Mammary epithelial cell (primary cell): ENCODE data around the gene TUBA8.

Experiments
- CTCF ChIP-seq, 2 donors: IDR thresholded peaks in 1 of 2; conservative IDR thresholded peaks in 1 of 2; 2 replicates each; pipeline ENCODE4 v1.5.1; 2011 to 2012; ENCODE audit warnings: inconsistent platforms in 2 of 2, low read length in 2 of 2, mild to moderate bottlenecking in 2 of 2, control low read depth in 1 of 2, low read depth in 1 of 2; ENCODE audit not compliant: insufficient read depth in 1 of 2; ENCODE audit errors: extremely low read depth in 1 of 2
- EZH2 ChIP-seq: IDR thresholded peaks from 2 replicates; pipeline ENCODE4 v1.6.1; 2012; ENCODE audit warnings: low read length, inconsistent platforms, borderline replicate concordance

- TF ChIP-seq CTCF (conservative IDR thresholded peaks at IDR 0.05 in 1 of 2, IDR thresholded peaks at IDR 0.05 in 1 of 2; ENCODE audit: extremely low read depth in 1 of 2, insufficient read depth in 1 of 2, low read depth in 1 of 2, low read length in 2 of 2) = no peak
- no peak for TF ChIP-seq EZH2
These were observed 47.1 kb downstream of the TUBA8 start for GRCh38 chr22:18157714-18158028.
